Measurements from ENCODE around the gene DCDC2C. TPM values are rescaled to one million over a fixed set of nuclear protein-coding genes. Genes with fewer than 3 reads are reported as not detected.

DCDC2C gene
- total and polyA plus RNA-seq, 2 experiments from 2014 or later, result 0.45 TPM; not detected in 1

- TF ChIP-seq ZNF462 (CRISPR knock-in tag; IDR thresholded peaks at IDR 0.05), result no peak
- TF ChIP-seq ZNF331 (CRISPR knock-in tag; IDR thresholded peaks at IDR 0.05; ENCODE audit: low read depth), result no peak
- TF ChIP-seq REST (IDR thresholded peaks at IDR 0.05; ENCODE audit: unreplicated experiment), result no peak
- TF ChIP-seq JUNB (IDR thresholded peaks at IDR 0.05; ENCODE audit: unreplicated experiment), result no peak
- no peak for TF ChIP-seq CTCF (conservative IDR thresholded peaks at IDR 0.05; ENCODE audit: low read depth in 2 of 2)
- TF ChIP-seq POLR2AphosphoS5 (IDR thresholded peaks at IDR 0.05; ENCODE audit: low read depth), result no peak
- TF ChIP-seq STAT1 (IDR thresholded peaks at IDR 0.05; ENCODE audit: unreplicated experiment), result no peak
- no peak for TF ChIP-seq NANOG (IDR thresholded peaks at IDR 0.05; ENCODE audit: borderline replicate concordance)
- TF ChIP-seq CREB1 (CRISPR knock-in tag; IDR thresholded peaks at IDR 0.05; ENCODE audit: low read depth), result no peak
- no peak for TF ChIP-seq ZNF114 (CRISPR knock-in tag; IDR thresholded peaks at IDR 0.05)
Measured at GRCh38 chr2:3705782-3706181, 2.4 kb downstream of the DCDC2C start (continued).

Measured in GM23338 (cell line).